ENCODE data around the gene JMY. TPM values are rescaled to one million over a fixed set of nuclear protein-coding genes. Genes with fewer than 3 reads are reported as not detected.

Gene JMY
- total RNA-seq, 2 donors from 2014 or later: 60.5 to 74.3 TPM

DNA sequence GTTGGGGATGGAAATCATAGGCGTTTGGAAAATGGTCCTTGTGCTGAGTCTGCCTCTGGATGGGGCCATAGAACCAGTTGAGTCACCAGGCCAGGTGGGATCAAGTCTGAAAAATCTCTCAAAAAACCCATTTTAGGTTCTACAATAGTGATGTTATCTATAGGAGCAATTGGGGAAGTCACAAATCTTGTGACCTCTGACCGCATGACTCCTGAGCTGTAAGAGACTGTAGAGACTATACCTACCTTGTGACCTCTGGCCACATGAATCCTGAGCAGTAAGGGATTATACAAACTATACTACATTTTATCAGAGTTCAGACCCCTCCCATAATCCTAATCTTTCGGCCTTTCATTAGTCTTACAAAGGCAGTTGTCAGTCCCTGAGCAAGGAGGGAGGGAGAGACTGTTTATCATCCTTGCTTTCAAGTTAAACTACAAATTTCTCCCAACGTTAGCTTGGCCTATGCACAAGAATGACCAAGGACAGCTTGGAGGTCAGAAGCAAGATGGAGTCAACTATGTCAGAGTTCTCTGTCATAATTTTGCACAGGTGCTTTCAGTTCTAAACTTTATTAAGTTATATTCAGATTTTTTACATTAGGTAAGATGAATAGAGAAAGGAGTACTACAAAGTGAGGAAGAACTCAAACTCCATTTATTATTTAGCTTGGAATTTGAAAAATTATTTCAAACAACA, 11.5 kb upstream of the JMY start:
- ATAC-seq: no peak
- no peaks in the 10 kb centered on the region for H3K27me3 Mint-ChIP-seq
- H3K27ac Mint-ChIP-seq: no peak overlapping the region
- peaks cover 6% of the 10 kb centered on the region for H3K4me1 Mint-ChIP-seq
- no peak for DNase-seq
- no peak overlapping the region for H3K4me3 Mint-ChIP-seq
- H3K36me3 Mint-ChIP-seq (ENCODE audit: low read depth): no peaks in the 10 kb centered on the region
- H3K9me3 ChIP-seq (ENCODE audit: control insufficient read depth, low read length, poor library complexity, severe bottlenecking): no peaks in the 10 kb centered on the region

DNA sequence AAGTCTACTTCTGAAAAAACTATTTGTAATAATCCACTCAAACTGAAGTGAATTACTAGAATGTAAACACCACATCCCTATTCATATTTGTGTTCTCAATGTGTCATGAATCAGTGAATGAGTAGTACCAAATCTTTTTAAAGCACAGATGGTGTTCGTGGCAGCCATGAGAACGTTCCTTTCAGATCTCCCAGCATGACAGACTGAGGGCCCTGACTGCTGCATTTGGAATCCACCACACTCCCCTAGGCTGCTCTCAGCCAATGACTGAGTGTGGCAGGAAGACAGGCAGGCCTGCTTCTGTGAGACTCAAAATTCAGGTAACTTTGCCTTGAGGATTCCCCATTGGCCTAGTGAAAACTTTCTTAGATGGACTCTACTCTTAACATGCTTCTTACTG, 10.9 kb upstream of the JMY start:
- H3K9me3 ChIP-seq (ENCODE audit: control insufficient read depth, low read length, poor library complexity, severe bottlenecking): no peaks in the 10 kb centered on the region
- no peak for ATAC-seq
- no peak for DNase-seq
- Mint-ChIP-seq H3K27ac (peak overlapping the region; percentile 66), H3K27me3 (no peaks in the 10 kb centered on the region), H3K4me3 (no peak overlapping the region), H3K4me1 (peaks cover 7% of the 10 kb centered on the region), H3K36me3 (ENCODE audit: low read depth) (no peaks in the 10 kb centered on the region)

DNA sequence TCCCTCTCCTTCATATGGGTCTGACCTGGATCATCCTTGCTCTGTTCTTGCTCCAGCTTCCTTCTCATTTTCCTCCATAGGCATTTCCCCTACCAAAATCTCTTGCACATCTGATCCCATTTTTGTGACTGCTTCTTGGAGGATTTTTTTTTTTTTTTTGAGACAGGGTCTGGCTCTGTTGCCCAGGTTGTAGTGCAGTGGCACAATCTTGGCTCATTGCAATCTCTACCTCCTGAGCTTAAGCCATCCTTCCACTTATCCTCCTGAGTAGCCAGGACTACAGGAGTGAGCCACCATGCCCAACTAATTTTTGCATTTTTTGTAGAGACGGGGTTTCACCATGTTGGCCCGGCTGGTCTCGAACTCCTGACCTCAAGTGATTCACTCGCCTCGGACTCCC, 10.5 kb upstream of the JMY start:
- peak overlapping the region; percentile 66 for H3K27ac Mint-ChIP-seq
- H3K27me3 Mint-ChIP-seq: no peaks in the 10 kb centered on the region

DNA sequence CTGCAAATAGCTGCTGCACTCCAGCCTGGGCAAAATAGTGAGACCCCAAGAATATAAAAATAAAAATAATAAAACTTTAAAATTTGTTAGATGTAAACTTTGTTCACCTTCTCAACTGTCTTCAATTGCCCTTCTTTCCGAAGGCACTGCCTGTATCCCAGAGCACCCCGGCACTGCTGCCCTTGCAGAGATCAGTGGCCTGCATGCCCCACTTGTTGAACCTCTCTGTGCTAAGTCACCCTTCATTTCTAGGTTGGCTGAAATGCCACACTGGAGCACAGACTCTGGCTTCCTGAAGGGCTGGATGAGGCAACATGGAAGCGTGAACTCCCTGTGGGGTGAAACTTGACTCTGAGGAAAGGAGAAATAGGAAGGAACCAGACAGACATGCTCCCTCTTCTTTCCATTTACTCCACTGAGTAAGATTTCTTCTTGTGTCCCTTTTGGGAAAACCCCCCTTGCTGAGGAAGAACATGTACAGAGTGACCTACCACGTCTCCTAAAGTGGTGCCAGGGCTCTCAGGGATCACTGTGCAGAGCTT, 8.4 kb upstream of the JMY start:
- ATAC-seq (no peak), DNase-seq (no peak)
- peaks cover 12% of the 10 kb centered on the region for H3K4me1 Mint-ChIP-seq
- H3K27me3 Mint-ChIP-seq: no peaks in the 10 kb centered on the region
- no peak overlapping the region for H3K4me3 Mint-ChIP-seq
- no peaks in the 10 kb centered on the region for H3K9me3 ChIP-seq (ENCODE audit: control insufficient read depth, low read length, poor library complexity, severe bottlenecking)
- H3K36me3 Mint-ChIP-seq (ENCODE audit: low read depth): no peaks in the 10 kb centered on the region
- H3K27ac Mint-ChIP-seq: peak overlapping the region; percentile 97

More for the DNA sequence above, 10.5 kb upstream of the JMY start:
- ATAC-seq: no peak
- no peaks in the 10 kb centered on the region for H3K9me3 ChIP-seq (ENCODE audit: control insufficient read depth, low read length, poor library complexity, severe bottlenecking)
- DNase-seq: no peak
- Mint-ChIP-seq H3K4me1 (peaks cover 12% of the 10 kb centered on the region), H3K36me3 (ENCODE audit: low read depth) (no peaks in the 10 kb centered on the region), H3K4me3 (no peak overlapping the region)

DNA sequence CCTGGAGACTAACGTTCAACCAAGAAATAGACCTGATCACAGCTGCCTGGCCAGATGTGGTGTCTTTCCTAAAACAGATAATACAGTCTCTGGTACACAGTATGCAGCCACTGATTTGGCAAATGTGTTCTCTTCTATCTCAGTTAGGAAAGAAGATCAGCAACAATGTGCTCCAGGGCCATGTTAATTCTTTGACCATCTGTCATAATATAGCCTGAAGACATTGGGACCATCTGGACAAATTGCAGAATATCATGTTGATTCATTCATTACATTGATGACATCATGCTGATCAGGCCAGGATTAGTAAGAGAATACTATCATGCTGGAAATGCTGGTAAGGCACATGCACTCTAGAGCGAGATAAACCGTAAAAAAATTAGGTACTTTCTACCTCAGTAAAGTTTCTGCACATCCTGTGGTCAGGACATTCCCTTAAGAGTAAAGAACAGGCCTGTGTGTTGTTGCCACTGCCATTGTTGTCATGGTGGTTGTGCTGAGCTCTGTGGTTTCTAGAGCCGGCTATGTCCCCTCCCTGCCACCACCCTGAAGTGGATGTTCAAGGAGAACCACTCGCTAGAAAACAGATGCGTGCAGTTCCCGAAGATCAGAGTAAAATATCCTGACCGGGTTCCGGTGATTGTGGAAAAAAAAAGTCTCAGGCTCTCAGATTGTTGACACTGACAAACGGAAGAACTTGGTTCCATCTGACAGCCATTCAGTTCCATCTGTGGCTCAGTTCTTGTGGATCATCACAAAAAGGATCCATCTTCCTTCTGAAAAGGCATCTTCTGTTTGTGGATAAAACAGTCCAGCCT, 6.4 kb upstream of the JMY start:
- ATAC-seq: peak; percentile 94
- DNase-seq: peak in 2 of 3 donors; percentile 33 to 49
- no peaks in the 10 kb centered on the region for H3K9me3 ChIP-seq (ENCODE audit: control insufficient read depth, low read length, poor library complexity, severe bottlenecking)
- peaks cover 12% of the 10 kb centered on the region for H3K4me1 Mint-ChIP-seq
- no peaks in the 10 kb centered on the region for H3K36me3 Mint-ChIP-seq (ENCODE audit: low read depth)
- H3K27me3 Mint-ChIP-seq: no peaks in the 10 kb centered on the region
- peak overlapping the region; percentile 34 for H3K4me3 Mint-ChIP-seq
- H3K27ac Mint-ChIP-seq: peak overlapping the region; percentile 97

DNA sequence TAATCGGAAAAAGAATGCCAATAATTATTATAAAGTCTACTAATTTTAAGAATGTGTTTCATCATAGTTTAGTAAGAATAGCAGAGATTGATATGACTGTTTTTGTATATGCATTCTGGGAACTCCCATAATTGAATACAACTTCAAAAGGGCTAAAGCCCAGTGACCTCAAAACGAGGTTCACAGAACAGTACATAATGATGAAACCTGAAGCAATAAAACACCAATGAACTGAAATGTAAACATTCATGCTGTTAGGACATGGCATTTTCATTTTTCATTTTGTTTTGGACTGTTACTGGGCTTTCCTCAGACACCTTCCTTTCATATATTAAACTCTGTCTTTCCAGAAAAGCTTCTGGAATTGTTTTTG, 684 bp upstream of the JMY start:
- H3K9me3 ChIP-seq (ENCODE audit: control insufficient read depth, low read length, poor library complexity, severe bottlenecking): no peaks in the 10 kb centered on the region
- Mint-ChIP-seq H3K4me3 (peak overlapping the region; percentile 95), H3K36me3 (ENCODE audit: low read depth) (no peaks in the 10 kb centered on the region), H3K27ac (peak overlapping the region; percentile 98), H3K4me1 (peaks cover 15% of the 10 kb centered on the region), H3K27me3 (no peaks in the 10 kb centered on the region)
- ATAC-seq (peak; percentile 38), DNase-seq (no peak)

DNA sequence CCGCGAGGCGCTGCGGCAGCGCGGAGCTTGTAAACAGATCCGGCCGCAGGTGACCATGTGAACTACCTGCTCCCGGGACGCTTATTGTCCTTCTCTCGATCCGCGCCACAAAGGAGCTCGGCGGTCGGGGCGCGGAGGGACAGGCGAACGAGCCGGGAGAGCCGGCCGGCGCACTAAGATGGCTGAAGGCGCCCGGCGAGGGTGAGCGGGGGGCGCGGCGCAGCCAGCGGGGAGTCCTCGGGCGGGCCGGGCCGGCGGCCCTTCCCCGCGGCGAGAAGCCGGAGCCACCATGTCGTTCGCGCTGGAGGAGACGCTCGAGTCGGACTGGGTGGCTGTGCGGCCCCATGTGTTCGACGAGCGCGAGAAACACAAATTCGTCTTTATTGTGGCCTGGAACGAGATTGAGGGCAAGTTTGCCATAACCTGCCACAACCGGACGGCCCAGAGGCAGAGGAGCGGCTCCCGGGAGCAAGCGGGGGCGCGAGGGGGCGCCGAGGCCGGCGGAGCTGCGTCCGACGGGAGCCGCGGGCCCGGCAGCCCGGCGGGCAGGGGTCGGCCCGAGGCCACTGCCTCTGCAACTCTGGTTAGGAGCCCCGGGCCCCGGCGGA, 535 bp downstream of the JMY start:
- Mint-ChIP-seq H3K4me1 (peaks cover 17% of the 10 kb centered on the region), H3K4me3 (peak overlapping the region; percentile 95), H3K27me3 (no peaks in the 10 kb centered on the region), H3K27ac (peak overlapping the region; percentile 98), H3K36me3 (ENCODE audit: low read depth) (no peaks in the 10 kb centered on the region)
- no peaks in the 10 kb centered on the region for H3K9me3 ChIP-seq (ENCODE audit: control insufficient read depth, low read length, poor library complexity, severe bottlenecking)
- DNase-seq (peak in 2 of 3 donors; percentile 16 to 32), ATAC-seq (peak; percentile 22)

DNA sequence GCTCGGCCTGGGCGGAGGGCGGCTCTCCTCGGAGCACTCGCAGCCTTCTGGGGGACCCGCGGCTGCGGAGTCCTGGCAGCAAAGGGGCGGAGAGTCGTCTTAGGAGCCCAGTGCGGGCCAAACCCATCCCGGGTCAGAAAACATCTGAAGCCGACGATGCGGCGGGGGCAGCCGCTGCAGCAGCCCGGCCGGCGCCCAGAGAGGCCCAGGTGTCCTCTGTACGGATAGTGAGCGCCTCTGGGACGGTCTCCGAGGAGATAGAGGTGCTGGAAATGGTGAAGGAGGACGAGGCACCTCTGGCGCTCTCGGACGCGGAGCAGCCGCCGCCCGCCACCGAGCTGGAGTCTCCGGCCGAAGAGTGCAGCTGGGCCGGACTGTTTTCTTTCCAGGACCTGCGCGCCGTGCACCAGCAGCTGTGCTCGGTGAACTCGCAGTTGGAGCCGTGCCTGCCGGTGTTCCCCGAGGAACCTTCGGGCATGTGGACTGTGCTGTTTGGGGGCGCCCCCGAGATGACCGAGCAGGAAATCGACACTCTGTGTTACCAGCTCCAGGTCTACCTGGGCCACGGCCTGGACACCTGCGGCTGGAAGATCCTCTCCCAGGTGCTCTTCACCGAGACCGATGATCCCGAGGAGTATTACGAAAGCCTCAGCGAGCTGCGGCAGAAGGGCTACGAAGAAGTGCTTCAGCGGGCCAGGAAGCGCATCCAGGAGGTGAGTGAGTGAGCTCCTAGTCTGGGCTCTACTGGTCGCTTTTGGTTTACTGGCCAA, 1.2 kb downstream of the JMY start:
- H3K27ac Mint-ChIP-seq: peak overlapping the region; percentile 98
- H3K9me3 ChIP-seq (ENCODE audit: control insufficient read depth, low read length, poor library complexity, severe bottlenecking): no peaks in the 10 kb centered on the region
- H3K4me3 Mint-ChIP-seq: peak overlapping the region; percentile 95
- no peaks in the 10 kb centered on the region for H3K27me3 Mint-ChIP-seq
- H3K36me3 Mint-ChIP-seq (ENCODE audit: low read depth): no peaks in the 10 kb centered on the region
- ATAC-seq: peak; percentile 11
- H3K4me1 Mint-ChIP-seq: peaks cover 22% of the 10 kb centered on the region
- DNase-seq: peak; percentile 18 to 24 (median 20)

DNA sequence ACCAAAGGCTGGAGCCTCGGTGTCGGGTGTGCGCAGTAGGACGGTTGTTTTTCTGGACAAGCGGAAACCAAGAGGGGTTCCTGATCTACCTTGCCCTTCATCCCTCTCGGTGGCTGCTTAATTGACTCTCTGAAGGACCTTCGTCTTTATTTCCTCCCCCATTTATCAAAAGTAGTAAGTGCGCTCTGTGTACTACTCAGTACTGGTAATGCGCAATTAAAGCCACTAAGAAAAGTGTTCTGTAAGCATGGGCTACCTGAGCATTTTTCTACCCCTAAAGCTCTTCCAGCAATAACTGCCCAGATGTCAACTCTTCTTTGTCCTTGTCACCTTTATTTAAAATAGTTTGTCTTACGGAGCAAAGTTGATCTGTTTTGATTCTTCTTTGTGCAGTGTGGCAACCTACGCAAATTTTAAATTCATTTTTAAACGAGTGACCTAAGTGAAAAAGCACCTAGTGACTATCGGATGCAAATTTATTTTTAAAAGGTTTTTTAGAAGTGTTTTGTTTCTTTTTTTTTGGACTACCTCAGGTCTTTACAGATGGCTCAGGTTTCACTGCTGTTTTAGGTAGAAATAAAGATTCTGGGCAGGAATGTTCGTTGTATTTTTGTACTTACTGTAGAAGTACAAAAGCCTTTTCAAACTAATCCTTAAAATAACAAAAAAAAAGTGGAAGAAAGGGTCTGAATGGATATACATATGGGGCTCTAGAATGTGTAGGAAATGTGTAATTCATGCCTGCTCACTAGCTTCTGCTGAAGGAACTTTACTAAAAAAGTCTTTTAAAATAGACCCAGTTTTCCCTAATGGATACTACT, 2.0 kb downstream of the JMY start:
- peaks cover 27% of the 10 kb centered on the region for H3K4me1 Mint-ChIP-seq
- peak; percentile 8 for ATAC-seq
- peak overlapping the region; percentile 98 for H3K27ac Mint-ChIP-seq
- no peak for DNase-seq
- no peaks in the 10 kb centered on the region for H3K36me3 Mint-ChIP-seq (ENCODE audit: low read depth)
- H3K9me3 ChIP-seq (ENCODE audit: control insufficient read depth, low read length, poor library complexity, severe bottlenecking): no peaks in the 10 kb centered on the region
- H3K27me3 Mint-ChIP-seq: no peaks in the 10 kb centered on the region
- peak overlapping the region; percentile 95 for H3K4me3 Mint-ChIP-seq

DNA sequence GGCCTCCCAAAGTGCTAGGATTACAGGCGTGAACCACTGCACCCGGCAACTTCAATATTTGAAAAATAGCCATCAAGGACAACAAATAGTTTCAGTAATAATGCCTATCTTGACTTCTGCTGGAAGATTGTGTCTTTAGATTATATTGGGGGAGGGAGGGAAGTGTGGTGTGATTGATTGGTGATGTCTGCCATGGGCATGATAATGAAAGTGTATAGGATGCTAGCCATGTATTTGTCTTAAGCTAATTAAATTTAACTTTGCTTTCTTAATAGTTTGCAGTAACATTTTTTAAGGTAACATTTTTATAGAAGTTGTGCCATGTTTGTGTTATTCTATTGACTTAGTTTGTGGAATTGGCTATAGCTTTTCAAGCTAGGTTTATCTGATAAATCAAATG, 4.6 kb downstream of the JMY start:
- H3K4me3 Mint-ChIP-seq: peak overlapping the region; percentile 85
- no peaks in the 10 kb centered on the region for H3K27me3 Mint-ChIP-seq
- no peak overlapping the region for H3K27ac Mint-ChIP-seq
- ATAC-seq (no peak), DNase-seq (no peak)
- no peaks in the 10 kb centered on the region for H3K9me3 ChIP-seq (ENCODE audit: control insufficient read depth, low read length, poor library complexity, severe bottlenecking)
- no peaks in the 10 kb centered on the region for H3K36me3 Mint-ChIP-seq (ENCODE audit: low read depth)
- peaks cover 46% of the 10 kb centered on the region for H3K4me1 Mint-ChIP-seq

DNA sequence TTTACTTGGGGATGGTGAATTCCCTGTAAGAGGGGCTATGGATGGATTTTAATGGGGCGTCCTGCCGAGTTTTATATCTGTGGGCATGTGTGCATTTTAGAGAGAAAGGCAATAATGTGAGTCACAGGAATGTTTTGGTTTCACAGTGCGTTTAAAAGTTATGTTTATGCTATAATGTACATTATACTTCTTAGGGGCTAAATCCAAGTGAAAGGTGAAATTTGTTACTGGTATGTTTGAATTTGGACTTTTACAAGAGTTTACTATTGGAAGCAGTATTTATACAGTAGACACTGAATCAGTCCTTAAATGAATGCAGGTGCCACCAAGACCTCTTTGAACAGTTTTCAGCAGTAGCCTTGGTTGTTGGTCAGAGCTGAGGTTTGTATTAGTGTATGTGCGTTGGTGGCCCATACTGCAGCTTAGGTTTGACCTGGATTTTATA, 5.6 kb downstream of the JMY start:
- DNase-seq: no peak
- no peak for ATAC-seq
- Mint-ChIP-seq H3K4me3 (peak overlapping the region; percentile 73), H3K27me3 (no peaks in the 10 kb centered on the region), H3K27ac (no peak overlapping the region), H3K36me3 (ENCODE audit: low read depth) (no peaks in the 10 kb centered on the region), H3K4me1 (peaks cover 51% of the 10 kb centered on the region)
- H3K9me3 ChIP-seq (ENCODE audit: control insufficient read depth, low read length, poor library complexity, severe bottlenecking): no peaks in the 10 kb centered on the region

Measured in T-helper 17 cell (primary cell).